Transverse colon (tissue), 4 donors: ENCODE data around the gene CLCA4. TPM values are rescaled to one million over a fixed set of nuclear protein-coding genes. Genes with fewer than 3 reads are reported as not detected.

Experiments
- DNase-seq: peaks from one replicate; pipeline ENCODE4 v3.0.0-alpha.2; 2019
- H3K27ac ChIP-seq, 4 donors: fragments of 200-600 bp; sonication (generic); 2 replicates each; pipeline ENCODE4 v1.5.1; 2016 to 2018; ENCODE audit warnings: inconsistent platforms in 4 of 4
- H3K27me3 ChIP-seq: fragments of 200-600 bp; sonication (generic); 2 replicates; pipeline ENCODE4 v1.5.1; 2017; ENCODE audit warnings: inconsistent platforms
- H3K36me3 ChIP-seq, 4 donors: fragments of 200-600 bp; sonication (generic); 2 replicates each; pipeline ENCODE4 v1.5.1; 2017 to 2019; ENCODE audit warnings: inconsistent platforms in 4 of 4
- H3K4me1 ChIP-seq, 4 donors: fragments of 200-600 bp; sonication (generic); 2 replicates each; pipeline ENCODE4 v1.5.1; 2017 to 2020; ENCODE audit warnings: inconsistent platforms in 4 of 4
- H3K4me3 ChIP-seq, 4 donors: fragments of 200-600 bp; sonication (generic); 1 replicate in 1 of 4; 2 replicates in 3 of 4; pipeline versions ENCODE4 v1.5.1 to v1.6.1; 2017 to 2019; ENCODE audit warnings: inconsistent platforms in 4 of 4
- H3K9me3 ChIP-seq, 2 donors: fragments of 200-600 bp; sonication (generic); 2 replicates each; pipeline ENCODE4 v1.5.1; 2017 to 2019; ENCODE audit warnings: inconsistent platforms in 2 of 2
- EP300 ChIP-seq: sonication (generic); formaldehyde crosslinking; IDR thresholded peaks from one replicate; pipeline ENCODE4 v1.6.1; 2017; ENCODE audit warnings: antibody characterized with exemption, low read depth
- POLR2A ChIP-seq: fragments of 450-650 bp; IDR thresholded peaks from one replicate; pipeline ENCODE4 v1.6.1; 2016; ENCODE audit warnings: antibody characterized with exemption, mild to moderate bottlenecking, moderate library complexity
- POLR2AphosphoS5 ChIP-seq, 3 donors: sonication (generic); formaldehyde crosslinking; IDR thresholded peaks; one replicate each; pipeline ENCODE4 v1.6.1; 2016; ENCODE audit warnings: antibody characterized with exemption in 3 of 3
- WGBS, 2 donors: methylation state at CpG; one replicate each; pipeline ENCODE4 v1.1.5; 2018; ENCODE audit warnings: low coverage in 1 of 2; 5-methylcytosine and 5-hydroxymethylcytosine counted together
- in situ Hi-C, 4 donors: fragments of 200-750 bp; cut with MboI; loops; one replicate each; pipeline versions ENCODE4 v1.15.0 to v1.15.1; 2017; ENCODE audit warnings: low sequenced_read_pairs in 3 of 4, low pct_ligation_motif_present in 1 of 4, low pct_unique_long_range_greater_than_20kb in 1 of 4
- intact Hi-C: fragments of 100-400 bp; cut with DNase I; formaldehyde crosslinking; loops from one replicate; pipeline ENCODE4 v1.15.1; 2023; ENCODE audit warnings: low total_unique reads
- total RNA-seq, 4 donors: library from RNA; depleted of rRNA; stranded (reverse); fragments of >200 nt; gene quantifications; one replicate each; pipeline ENCODE4 v1.1.0, GENCODE V29; 2016
- TF ChIP-seq, protein P1 (sequence below), 5 experiments: fragments of 200-600 bp in 3 of 5; fragments of 450-650 bp in 2 of 5; sonication (generic) in 3 of 5; IDR thresholded peaks; 1 replicate in 2 of 5; 2 replicates in 3 of 5; pipeline ENCODE4 v1.5.1; 2016 to 2017; ENCODE audit warnings: antibody characterized with exemption in 5 of 5, inconsistent platforms in 3 of 5, mild to moderate bottlenecking in 2 of 5, moderate library complexity in 1 of 5

CLCA4 gene
- total RNA-seq, 4 donors from 2014 or later: 0.40 to 1,312 (median 849) TPM

DNA sequence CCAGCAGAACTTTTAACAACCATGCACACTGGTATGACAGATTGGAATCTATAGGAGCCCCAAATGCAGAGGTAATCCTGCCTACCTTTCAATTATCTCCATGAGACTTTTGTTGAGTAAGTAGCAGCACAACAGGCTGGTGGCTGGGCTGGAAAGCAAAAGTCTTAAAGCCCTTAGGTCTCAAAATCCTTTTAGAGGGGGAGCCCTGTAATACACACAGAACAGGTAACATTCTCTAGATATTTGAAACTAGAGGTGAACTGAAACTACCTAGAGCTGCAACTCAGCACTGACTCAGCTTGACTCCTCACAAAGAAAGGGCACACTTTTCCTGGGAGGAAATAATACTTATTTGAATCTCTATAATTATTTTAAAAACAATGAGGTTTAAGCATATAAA lies 71.5 kb downstream of the CLCA4 start:
- in situ Hi-C loops: no loop called here
- intact Hi-C loops: no loop called here
- peaks cover 0 to 2% of the 10 kb centered on the region in 2 donors for H3K9me3 ChIP-seq
- no peaks in the 10 kb centered on the region for H3K27me3 ChIP-seq
- peaks cover 0 to 15% (median 4%) of the 10 kb centered on the region in 4 donors for H3K4me1 ChIP-seq
- no peak overlapping the region for H3K27ac ChIP-seq
- H3K36me3 ChIP-seq: no peaks in the 10 kb centered on the region
- no peak overlapping the region for H3K4me3 ChIP-seq
- no peak for DNase-seq
- TF ChIP-seq EP300: no peak
- TF ChIP-seq POLR2A: no peak
- TF ChIP-seq POLR2AphosphoS5 (IDR thresholded peaks at IDR 0.05): no peak
- TF ChIP-seq, protein P1, sequence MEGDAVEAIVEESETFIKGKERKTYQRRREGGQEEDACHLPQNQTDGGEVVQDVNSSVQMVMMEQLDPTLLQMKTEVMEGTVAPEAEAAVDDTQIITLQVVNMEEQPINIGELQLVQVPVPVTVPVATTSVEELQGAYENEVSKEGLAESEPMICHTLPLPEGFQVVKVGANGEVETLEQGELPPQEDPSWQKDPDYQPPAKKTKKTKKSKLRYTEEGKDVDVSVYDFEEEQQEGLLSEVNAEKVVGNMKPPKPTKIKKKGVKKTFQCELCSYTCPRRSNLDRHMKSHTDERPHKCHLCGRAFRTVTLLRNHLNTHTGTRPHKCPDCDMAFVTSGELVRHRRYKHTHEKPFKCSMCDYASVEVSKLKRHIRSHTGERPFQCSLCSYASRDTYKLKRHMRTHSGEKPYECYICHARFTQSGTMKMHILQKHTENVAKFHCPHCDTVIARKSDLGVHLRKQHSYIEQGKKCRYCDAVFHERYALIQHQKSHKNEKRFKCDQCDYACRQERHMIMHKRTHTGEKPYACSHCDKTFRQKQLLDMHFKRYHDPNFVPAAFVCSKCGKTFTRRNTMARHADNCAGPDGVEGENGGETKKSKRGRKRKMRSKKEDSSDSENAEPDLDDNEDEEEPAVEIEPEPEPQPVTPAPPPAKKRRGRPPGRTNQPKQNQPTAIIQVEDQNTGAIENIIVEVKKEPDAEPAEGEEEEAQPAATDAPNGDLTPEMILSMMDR (IDR thresholded peaks at IDR 0.05): no peak

- in situ Hi-C loops (no loop called here), intact Hi-C loops (no loop called here)
- H3K4me1 ChIP-seq: peaks cover 0 to 15% (median 4%) of the 10 kb centered on the region in 4 donors
- TF ChIP-seq, protein P1 (IDR thresholded peaks at IDR 0.05): no peak
- no peak for TF ChIP-seq POLR2A
- no peak for TF ChIP-seq EP300
- TF ChIP-seq POLR2AphosphoS5 (IDR thresholded peaks at IDR 0.05): no peak
- peaks cover 0 to 4% of the 10 kb centered on the region in 2 donors for H3K9me3 ChIP-seq
- WGBS, 2 donors: 90 to 100% methylated on average over 4 of the region's 4 CpGs
- no peak overlapping the region for H3K4me3 ChIP-seq
- no peak for DNase-seq
- no peak overlapping the region for H3K27ac ChIP-seq
- H3K36me3 ChIP-seq: no peaks in the 10 kb centered on the region
- H3K27me3 ChIP-seq: no peaks in the 10 kb centered on the region
Measured at GRCh38 chr1:86619313-86619712, 72.4 kb downstream of the CLCA4 start.

DNA sequence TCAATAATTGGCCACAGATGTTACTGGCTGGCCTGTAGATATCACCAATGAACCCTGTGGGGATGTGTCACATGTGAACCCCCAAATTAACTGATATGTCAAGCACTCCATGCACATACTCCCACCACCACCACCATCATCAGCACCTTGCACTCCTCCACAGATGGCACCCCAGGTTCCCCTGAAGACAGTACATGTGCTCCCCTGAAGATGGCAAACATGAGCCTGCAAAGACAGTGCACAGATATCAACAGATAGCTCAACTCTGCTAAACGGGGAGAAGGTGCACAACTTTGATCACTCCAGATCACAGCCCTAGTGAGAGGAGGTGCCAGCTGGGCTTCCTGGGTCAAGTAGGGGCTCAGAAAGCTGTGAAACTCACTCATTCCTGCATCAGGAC lies 74.4 kb downstream of the CLCA4 start:
- Histone ChIP-seq H3K36me3 (no peaks in the 10 kb centered on the region), H3K27me3 (no peaks in the 10 kb centered on the region), H3K4me3 (no peak overlapping the region), H3K4me1 (peaks cover 0 to 8% (median 4%) of the 10 kb centered on the region in 4 donors), H3K27ac (no peak overlapping the region), H3K9me3 (peaks cover 0 to 4% of the 10 kb centered on the region in 2 donors)
- in situ Hi-C loops: no loop called here
- DNase-seq: no peak
- TF ChIP-seq EP300 (no peak), POLR2AphosphoS5 (IDR thresholded peaks at IDR 0.05) (no peak), POLR2A (no peak)
- TF ChIP-seq, protein P1 (IDR thresholded peaks at IDR 0.05): no peak
- intact Hi-C loops: no loop called here
- 45% methylated on average over 1 of the region's 1 CpG; no CpG with 5 or more reads in 1 of the 2 donors for WGBS, 2 donors

Other genes with a start within 250 kb of the CLCA4 start
- gene ODF2L, start 150.8 kb upstream of the CLCA4 start, total RNA-seq: 10 to 100 TPM; 43.6 to 89.2 (median 55.9) TPM
- gene CLCA2, start 122.9 kb upstream of the CLCA4 start, total RNA-seq: 1 to 10 TPM in 2 of 4 donors, not detected in 2; 1.1 to 1.7 TPM
- gene CLCA1, start 78.2 kb upstream of the CLCA4 start, total RNA-seq: 1,000 to 10,000 TPM in 1 of 4 donors, 100 to 1,000 TPM in 2, 10 to 100 TPM in 1; 16.1 to 1,013 (median 168) TPM
- gene SH3GLB1, start 157.5 kb downstream of the CLCA4 start, total RNA-seq: 10 to 100 TPM; 52.5 to 75.1 (median 63.4) TPM